HepG2 (cell line): Measurements from ENCODE around the gene ZNHIT1. TPM values are rescaled to one million over a fixed set of nuclear protein-coding genes. Genes with fewer than 3 reads are reported as not detected.

ENCODE experiments used
- MED8 ChIP-seq: sonication (generic); formaldehyde crosslinking; IDR thresholded peaks from 2 replicates; pipeline ENCODE4 v1.8.1; 2023; ENCODE audit warnings: mild to moderate bottlenecking, missing genetic modification reagents; ENCODE audit not compliant: insufficient replicate concordance
- MZF1 ChIP-seq: sonication (generic); formaldehyde crosslinking; IDR thresholded peaks from 2 replicates; pipeline ENCODE4 v1.8.1; 2023; ENCODE audit warnings: mild to moderate bottlenecking, missing genetic modification reagents, borderline replicate concordance
- NFE2 ChIP-seq: sonication (generic); formaldehyde crosslinking; IDR thresholded peaks from 2 replicates; pipeline ENCODE4 v1.4.0; 2020; ENCODE audit warnings: missing genetic modification reagents
- NFKB2 ChIP-seq: sonication (generic); formaldehyde crosslinking; IDR thresholded peaks from 2 replicates; pipeline ENCODE4 v1.4.0; 2020; ENCODE audit warnings: missing genetic modification reagents, borderline replicate concordance
- PRDM4 ChIP-seq: sonication (generic); formaldehyde crosslinking; IDR thresholded peaks from 2 replicates; pipeline ENCODE4 v1.9.0; 2021; ENCODE audit warnings: missing genetic modification reagents, borderline replicate concordance
- RBM22 ChIP-seq: fragments of 200-400 bp; formaldehyde crosslinking; optimal IDR thresholded peaks from 2 replicates; pipeline ENCODE3; 2017; ENCODE audit warnings: mild to moderate bottlenecking, low read length, moderate library complexity
- REST ChIP-seq, 2 experiments: IDR thresholded peaks; 2 replicates each; pipeline ENCODE4 v1.6.1; 2011 to 2012; ENCODE audit warnings: low read length in 2 of 2, borderline replicate concordance in 1 of 2, low read depth in 1 of 2, mild to moderate bottlenecking in 1 of 2, moderate library complexity in 1 of 2
- SRSF9 ChIP-seq: fragments of 200-400 bp; formaldehyde crosslinking; IDR thresholded peaks from 2 replicates; pipeline ENCODE4 v1.6.1; 2018; ENCODE audit warnings: borderline replicate concordance, mild to moderate bottlenecking, low read depth, low read length; ENCODE audit not compliant: insufficient read depth, poor library complexity, severe bottlenecking
- STAT5B ChIP-seq: sonication (generic); formaldehyde crosslinking; IDR thresholded peaks from 2 replicates; pipeline ENCODE4 v1.4.0; 2020; ENCODE audit warnings: missing genetic modification reagents
- SUZ12 ChIP-seq: fragments of 150-350 bp; IDR thresholded peaks from 2 replicates; pipeline ENCODE4 v1.6.1; 2014; ENCODE audit warnings: low read depth, low read length
- TBP ChIP-seq: sonication (generic); formaldehyde crosslinking; IDR thresholded peaks from 2 replicates; pipeline ENCODE4 v1.5.0; 2020; ENCODE audit warnings: missing genetic modification reagents
- TBX3 ChIP-seq: fragments of 450-650 bp; IDR thresholded peaks from 2 replicates; pipeline ENCODE4 v1.6.1; 2017; ENCODE audit warnings: antibody characterized with exemption, mild to moderate bottlenecking, inconsistent platforms, borderline replicate concordance
- ZFP36L2 ChIP-seq: sonication (generic); formaldehyde crosslinking; IDR thresholded peaks from 2 replicates; pipeline ENCODE4 v1.4.0; 2020; ENCODE audit warnings: missing genetic modification reagents
- ZNF24 ChIP-seq: fragments of 450-650 bp; IDR thresholded peaks from 2 replicates; pipeline ENCODE4 v1.6.1; 2017; ENCODE audit warnings: antibody characterized with exemption, mild to moderate bottlenecking
- ZNF280B ChIP-seq: sonication (generic); formaldehyde crosslinking; IDR thresholded peaks from 2 replicates; pipeline ENCODE4 v1.5.0; 2020; ENCODE audit warnings: missing genetic modification reagents, mild to moderate bottlenecking, borderline replicate concordance
- ZNF460 ChIP-seq: sonication (generic); formaldehyde crosslinking; IDR thresholded peaks from 2 replicates; pipeline ENCODE4 v1.5.1; 2020; ENCODE audit warnings: missing genetic modification reagents, mild to moderate bottlenecking, borderline replicate concordance
- polyA plus RNA-seq, 8 experiments: library from polyadenylated mRNA; depleted of rRNA in 3 of 8; stranded (reverse) in 7 of 8; unstranded in 1 of 8; fragments of >200 nt; fragmentation: Illumina TruSeq in 4 of 8; extraction: Trizol in 4 of 8; gene quantifications; 2 replicates each; pipeline versions ENCODE4 v1.2.1 to v1.2.3, GENCODE V29; 2011 to 2016; ENCODE audit warnings: low read depth in 4 of 8, missing spikeins in 1 of 8, mixed read lengths in 1 of 8; ENCODE audit not compliant: insufficient read depth in 1 of 8
- total RNA-seq, 5 experiments: library from RNA; depleted of rRNA; stranded (reverse); fragments of >200 nt; fragmentation: Illumina TruSeq; extraction: Trizol; gene quantifications; 2 replicates each; pipeline ENCODE4 v1.2.3, GENCODE V29; 2016; ENCODE audit warnings: low read depth in 1 of 5
- TF ChIP-seq, protein P1 (sequence below): sonication (generic); formaldehyde crosslinking; IDR thresholded peaks from 2 replicates; pipeline ENCODE4 v1.8.0; 2022; ENCODE audit warnings: missing genetic modification reagents, mild to moderate bottlenecking, inconsistent platforms, borderline replicate concordance

Gene ZNHIT1
- total and polyA plus RNA-seq, 2 of the 13 experiments (the other 11 are each of a cell fraction or from before 2014, with no cell fraction given): 32.5 to 64.5 TPM

DNA sequence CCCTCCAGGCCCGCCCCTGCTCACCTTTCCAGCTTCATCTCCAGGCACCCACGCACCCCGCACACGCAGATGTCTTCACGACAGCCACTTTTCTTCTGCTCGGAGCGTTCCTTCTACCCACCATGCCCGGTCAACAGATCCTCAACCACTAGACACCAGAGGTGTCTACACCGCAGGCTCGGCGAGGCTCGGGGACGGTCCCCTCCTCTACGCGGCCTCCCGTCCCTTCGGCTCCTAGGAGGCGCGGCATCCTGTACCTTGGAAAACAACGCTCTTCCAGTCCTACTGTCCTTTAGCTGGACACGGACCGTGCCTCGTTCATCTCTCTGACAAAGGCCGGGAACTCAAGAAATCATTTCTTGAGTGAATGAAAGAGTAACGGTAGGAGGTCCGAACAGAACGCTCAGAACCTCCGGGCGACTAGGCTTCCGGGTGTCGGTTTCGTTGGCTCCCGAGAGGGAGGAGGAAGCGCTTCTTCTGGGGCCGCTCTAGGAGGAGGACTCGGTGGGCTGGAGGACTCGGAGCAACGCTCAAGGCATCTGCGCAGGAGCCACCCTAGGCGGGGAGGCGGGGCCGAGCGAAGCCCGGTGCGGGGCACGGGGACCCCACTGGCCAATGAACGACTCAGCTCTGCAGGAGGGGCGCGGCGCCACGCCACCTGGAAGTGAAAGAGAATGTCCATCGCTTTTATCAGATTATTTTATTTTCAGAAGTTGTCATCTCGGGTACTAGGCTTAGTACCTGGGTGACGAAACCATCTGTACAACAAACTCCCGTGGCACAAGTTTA lies 34.1 kb downstream of the ZNHIT1 start (continued):
- TF ChIP-seq, protein P1, sequence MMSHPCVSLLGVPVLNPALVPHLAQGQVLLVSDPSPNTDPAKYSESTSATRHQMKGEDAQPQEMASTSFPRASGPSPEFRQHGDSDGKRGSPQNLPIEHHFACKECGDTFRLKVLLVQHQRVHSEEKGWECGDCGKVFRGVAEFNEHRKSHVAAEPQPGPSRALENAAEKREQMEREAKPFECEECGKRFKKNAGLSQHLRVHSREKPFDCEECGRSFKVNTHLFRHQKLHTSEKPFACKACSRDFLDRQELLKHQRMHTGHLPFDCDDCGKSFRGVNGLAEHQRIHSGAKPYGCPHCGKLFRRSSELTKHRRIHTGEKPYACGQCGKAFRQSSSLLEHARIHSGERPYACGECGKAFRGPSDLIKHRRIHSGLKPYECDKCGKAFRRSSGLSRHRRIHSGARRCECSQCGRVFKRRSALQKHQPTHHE (CRISPR knock-in tag): 0 out of 2 replicates have a peak, but pooled peaks have one; percentile 22
- TF ChIP-seq TBP (CRISPR knock-in tag) (no peak), SRSF9 (no peak), ZNF280B (CRISPR knock-in tag) (no peak), REST (IDR thresholded peaks at IDR 0.05; ENCODE audit: borderline replicate concordance in 1 of 2, low read depth in 1 of 2, low read length in 2 of 2) (no peak), ZNF460 (CRISPR knock-in tag) (0 out of 2 replicates have a peak, but pooled peaks have one; percentile 7), ZFP36L2 (CRISPR knock-in tag) (no peak), MZF1 (CRISPR knock-in tag) (no peak), ZNF24 (no peak), RBM22 (no peak), NFKB2 (CRISPR knock-in tag) (peak; percentile 31; the same call in 1 of the 2 replicates), TBX3 (no peak), NFE2 (CRISPR knock-in tag) (no peak), SUZ12 (no peak), MED8 (CRISPR knock-in tag) (no peak), STAT5B (CRISPR knock-in tag) (no peak), PRDM4 (CRISPR knock-in tag) (no peak)
